ENCODE data around the gene CRLF2.

CRLF2 gene

DNA sequence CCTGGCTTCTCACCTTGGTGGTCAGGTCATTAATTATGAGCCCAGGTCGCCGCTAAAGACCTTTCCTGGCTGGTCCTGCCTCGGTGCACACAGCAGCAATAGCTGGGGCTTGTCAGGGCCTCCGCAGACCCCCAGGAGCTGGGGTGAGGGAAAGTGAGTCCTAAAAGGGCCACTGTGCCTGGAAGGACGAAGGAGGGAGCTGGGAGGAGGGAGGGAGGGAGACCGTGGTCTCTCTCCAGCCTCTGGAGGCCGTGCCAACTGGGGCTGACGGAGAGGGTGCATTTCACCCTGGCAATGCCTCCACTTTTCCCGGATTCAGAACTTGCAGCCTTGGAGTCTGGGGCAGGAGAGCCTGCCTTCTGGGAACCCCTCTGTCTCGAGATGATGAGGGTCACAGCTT is 60.4 kb downstream of the CRLF2 start:
- ChIA-PET CTCF (no interaction called here), POLR2A (no interaction called here)
- DNase-seq (ENCODE audit: extremely low spot score): no peak
- TF ChIP-seq CTCF (IDR thresholded peaks at IDR 0.05; ENCODE audit: control extremely low read depth, extremely low read depth, low read depth, missing control alignments): no peak

DNA sequence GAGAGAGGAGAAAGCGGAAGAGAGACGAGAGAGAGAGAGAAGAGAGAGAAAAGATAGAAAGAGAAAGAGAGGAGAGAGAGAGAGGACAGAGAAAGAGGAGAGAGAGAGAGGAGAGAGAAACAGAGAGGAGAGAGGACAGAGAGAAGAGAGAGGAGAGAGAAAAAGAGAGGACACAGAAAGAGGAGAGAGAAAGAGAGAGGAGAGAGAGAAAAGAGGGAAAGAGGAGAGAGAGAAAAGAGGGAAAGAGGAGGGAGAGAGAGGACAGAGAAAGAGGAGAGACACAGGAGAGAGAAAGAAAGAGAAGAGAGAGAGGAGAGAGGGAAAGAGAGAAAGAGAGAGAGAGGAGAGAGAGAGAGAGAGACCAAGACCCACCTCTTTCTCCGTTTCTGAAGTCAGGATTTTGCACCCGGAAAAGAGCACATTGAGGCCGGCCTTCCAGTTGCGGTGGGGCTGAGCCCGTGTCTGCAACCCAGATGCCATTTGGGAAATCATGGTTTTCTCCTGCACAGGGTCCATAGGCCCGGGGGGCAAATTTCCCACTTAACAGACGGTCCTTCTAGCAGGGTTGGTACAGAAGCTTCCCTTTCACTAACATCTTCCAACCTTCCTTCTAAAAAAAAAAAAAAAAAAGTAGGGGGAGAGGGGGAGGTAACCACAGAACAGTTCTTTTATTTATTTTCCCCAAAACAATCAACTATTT is 60.9 kb downstream of the CRLF2 start:
- TF ChIP-seq CTCF (IDR thresholded peaks at IDR 0.05; ENCODE audit: control extremely low read depth, extremely low read depth, low read depth, missing control alignments): no peak
- no peak for DNase-seq (ENCODE audit: extremely low spot score)
- CTCF ChIA-PET: no interaction called here

DNA sequence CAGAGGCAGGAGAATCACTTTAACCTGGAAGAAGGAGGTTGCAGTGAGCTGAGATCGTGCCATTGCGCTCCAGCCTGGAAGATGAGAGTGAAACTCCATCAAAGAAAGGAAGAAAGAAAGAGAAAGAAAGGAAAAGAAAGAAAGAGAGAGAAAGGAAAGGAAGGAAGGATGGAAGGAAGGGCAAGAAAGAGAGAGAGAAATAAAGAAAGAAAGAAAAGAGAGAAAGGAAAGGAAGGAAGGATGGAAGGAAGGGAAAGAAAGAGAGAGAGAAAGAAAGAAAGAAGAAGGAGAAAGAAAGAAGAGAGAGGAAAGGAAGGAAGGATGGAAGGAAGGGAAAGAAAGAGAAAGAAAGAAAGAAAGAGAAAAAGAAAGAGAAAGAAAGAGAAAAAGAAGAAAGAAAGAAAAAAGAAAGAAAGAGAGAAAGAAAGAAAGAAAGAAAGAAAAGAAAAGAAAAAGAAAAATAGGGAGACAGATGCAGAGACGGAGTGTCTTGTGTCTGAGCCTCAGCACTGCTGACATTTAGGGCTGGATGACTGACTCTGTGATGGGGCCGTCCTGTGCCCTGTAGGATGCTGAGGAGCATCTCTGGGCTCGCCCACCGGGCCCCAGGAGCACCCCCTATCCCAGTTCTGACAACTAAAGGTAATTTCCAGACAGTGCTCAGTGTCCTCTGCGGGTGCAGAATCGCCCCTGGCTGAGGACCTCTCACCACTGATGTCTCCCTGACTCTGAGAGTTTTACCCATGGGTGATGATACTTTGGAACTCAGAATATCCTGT is 61.7 kb downstream of the CRLF2 start:
- ChIA-PET CTCF (no interaction called here), POLR2A (no interaction called here)
- no peak for DNase-seq (ENCODE audit: extremely low spot score)
- no peak for TF ChIP-seq CTCF (IDR thresholded peaks at IDR 0.05; ENCODE audit: control extremely low read depth, extremely low read depth, low read depth, missing control alignments)

More for the DNA sequence above, 60.9 kb downstream of the CRLF2 start:
- POLR2A ChIA-PET: no interaction called here

- no peak for TF ChIP-seq CTCF (IDR thresholded peaks at IDR 0.05; ENCODE audit: control extremely low read depth, extremely low read depth, low read depth, missing control alignments)
- ChIA-PET POLR2A (no interaction called here), CTCF (no interaction called here)
- DNase-seq (ENCODE audit: extremely low spot score): no peak
These were observed 64.6 kb downstream of the CRLF2 start for GRCh38 chrX:1147611-1148515.

- DNase-seq (ENCODE audit: extremely low spot score): no peak
- POLR2A ChIA-PET: no interaction called here
- TF ChIP-seq CTCF (IDR thresholded peaks at IDR 0.05; ENCODE audit: control extremely low read depth, extremely low read depth, low read depth, missing control alignments): no peak
- CTCF ChIA-PET: no interaction called here
These were observed 68.2 kb downstream of the CRLF2 start for GRCh38 chrX:1144293-1144692.
